HG03439 (cell line): Measurements from ENCODE around the gene IFNL1.
"Not testable (repeated sequence)": the region's sequence is repeated elsewhere in the genome, so short reads cannot be mapped to it uniquely, and the experiment has no call there.

Experiments
- ATAC-seq: cut with Tn5 transposase; IDR thresholded peaks from one replicate; pipeline ENCODE4 v1.9.1; 2021; ENCODE audit warnings: mild to moderate bottlenecking, moderate library complexity; ENCODE audit not compliant: unreplicated experiment

IFNL1 gene

DNA sequence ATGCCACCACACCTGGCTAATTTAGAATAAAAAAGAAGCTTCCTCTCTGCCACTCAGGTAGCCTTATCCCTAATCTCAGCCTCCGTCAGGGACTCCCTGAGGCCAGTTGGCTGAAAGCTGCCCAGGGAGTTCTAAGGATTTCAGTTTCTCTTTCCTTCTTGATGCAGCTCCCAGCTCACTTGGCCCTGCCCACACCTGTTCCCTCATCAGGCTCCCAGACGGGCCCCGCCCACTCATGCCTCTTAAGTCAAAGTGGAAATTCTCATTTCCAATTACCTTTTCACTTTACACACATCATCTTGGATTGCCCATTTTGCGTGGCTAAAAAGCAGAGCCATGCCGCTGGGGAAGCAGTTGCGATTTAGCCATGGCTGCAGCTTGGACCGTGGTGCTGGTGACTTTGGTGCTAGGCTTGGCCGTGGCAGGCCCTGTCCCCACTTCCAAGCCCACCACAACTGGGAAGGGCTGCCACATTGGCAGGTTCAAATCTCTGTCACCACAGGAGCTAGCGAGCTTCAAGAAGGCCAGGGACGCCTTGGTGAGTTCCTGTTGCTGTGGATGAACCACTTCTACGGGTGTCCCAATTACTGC, at the start of gene IFNL1:
Gene IFNL1, plus strand, starts transcription at position 353 of the 591 bp plus-strand sequence. Its CDS starts 15 bp downstream, at position 368.
- no peak for ATAC-seq

DNA sequence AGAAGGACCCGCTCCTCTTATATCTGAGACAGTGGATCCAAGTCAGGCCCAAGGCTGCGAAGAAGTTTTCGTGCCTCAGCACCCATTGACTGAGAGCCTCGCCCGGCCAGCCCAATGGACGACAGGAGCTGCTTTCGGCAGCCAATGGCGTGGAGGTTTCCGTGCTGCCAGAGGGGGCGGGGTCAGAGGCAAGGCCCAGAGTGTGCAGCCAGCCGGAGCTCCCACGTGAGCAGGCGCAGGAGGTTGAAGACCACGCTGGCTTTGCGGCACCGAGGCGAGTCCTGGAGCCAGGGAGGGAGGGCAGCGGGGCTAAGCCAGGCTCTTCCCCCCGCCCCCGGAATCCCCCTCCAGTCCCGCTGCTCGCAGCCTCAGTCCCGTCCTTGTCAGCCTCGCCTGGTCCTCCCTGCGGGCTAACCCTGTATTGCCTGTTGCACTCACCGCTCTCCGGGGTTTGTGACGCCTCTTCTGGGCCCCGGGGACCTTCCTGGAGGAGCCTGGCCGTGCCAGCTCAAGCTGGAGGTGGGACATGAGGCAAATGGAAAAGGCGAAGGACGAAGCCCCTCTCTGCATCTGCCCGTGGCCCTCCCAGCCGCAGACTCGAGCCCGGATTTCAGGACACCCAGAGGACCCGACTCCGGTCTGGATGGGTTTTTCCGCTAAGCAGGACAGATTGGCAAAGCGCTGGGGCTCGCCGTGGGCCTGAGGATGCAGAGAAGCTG, 49.1 kb upstream of the IFNL1 start:
- no peak for ATAC-seq

DNA sequence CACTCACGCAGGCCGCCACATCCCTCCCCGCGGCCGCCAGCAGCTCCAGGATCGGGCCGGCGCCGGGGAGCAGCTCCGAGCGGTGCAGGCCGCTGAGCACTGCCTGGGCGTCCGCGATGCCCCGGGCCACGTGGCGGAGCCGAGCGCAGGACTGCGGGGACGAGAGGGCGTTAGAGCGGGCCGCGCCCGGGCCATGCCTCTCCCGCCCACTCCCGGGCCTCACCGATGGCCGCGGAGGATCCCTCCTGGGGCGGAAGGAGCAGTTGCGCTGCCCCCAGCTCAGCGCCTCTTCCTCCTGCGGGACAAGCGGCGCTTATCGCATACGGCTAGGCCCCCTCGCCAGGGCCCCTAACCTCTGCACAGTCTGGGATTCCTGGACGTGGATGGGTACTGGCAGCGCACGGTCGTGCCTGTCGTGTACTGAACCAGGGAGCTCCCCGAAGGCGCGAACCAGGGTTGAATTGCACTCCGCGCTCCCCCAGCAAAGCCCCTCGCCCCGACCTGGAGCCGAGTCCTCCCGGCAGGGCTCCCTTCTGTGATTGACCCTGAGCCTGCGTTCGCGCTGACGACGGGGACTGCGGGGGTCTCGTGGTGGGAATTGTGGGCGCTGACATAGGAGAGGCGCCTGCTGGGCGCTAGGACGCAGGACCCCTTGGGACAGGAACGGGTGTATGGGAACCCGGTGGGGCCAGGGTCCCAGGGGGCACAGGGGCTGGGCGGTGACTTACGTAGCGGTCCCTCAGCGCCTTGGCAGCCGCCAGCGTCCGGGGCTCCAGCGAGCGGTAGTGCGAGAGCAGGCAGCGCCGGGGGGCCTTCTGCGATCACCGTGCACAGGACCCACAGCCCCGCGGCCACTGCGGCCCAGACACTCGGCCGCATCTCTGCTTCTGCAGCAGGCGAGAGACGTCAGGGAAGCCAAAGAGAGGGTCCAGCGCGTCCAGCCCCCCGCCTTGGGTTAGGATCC, 48.2 kb upstream of the IFNL1 start:
- no peak for ATAC-seq

DNA sequence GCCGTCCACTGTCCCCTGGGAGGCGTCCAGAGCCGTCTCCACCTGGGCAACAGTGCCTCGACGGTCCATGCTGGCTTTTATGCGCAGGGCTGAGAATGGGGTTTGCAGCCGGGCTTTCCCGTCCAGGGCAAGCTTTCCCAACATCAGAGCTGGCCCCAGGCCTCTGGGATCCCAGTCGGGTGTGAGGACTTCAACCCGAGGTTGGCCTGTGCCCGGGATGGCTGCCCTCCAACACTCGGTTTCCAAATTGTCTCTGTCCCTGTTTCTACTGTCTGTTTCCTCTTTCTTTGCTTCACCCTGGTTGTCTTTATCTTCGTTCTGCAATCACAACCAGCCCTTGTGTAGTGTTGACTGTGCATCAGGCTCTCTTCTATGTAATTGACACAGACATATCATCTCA, 47.4 kb upstream of the IFNL1 start, which contains the start of gene IFNL4:
Gene IFNL4, minus strand, starts transcription at position 51 of the 400 bp plus-strand sequence.
- no peak for ATAC-seq

DNA sequence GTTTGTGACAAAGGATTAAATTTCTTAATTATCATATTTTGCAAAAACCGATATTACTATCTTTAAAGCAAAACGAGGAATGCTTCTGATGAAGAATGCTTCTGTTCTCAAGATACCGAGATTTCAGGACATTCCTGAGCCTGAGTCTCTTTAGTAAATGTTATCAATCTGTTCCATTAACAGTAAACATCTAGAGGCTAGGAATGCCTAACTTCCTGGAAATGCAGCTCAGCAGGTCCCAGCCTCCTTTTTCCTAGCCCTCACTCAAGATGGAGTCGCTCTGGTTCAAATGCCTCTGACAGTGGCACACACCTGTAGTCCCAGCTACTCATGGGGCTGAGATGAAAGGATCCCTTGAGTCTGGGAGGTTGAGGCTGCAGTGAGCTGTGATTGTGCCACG, 45.1 kb upstream of the IFNL1 start:
- ATAC-seq: no peak

DNA sequence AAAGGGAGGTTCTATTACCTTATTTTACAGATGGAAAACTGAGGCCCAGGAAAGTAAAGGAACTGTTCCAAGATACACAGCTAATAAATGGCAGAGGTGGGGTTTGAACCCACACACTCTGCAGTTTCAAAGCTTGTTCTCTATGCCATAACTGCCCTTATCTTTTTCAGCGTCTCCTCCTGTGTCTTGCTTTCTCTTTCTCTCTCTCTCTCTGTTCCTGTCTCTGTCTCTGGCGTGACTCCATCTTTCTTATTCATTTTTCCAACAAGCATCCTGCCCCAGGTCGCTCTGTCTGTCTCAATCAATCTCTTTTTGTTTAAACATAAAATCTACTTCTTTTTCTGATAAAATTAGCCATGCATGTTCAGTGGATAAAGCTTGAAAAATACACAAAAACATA, 44.4 kb upstream of the IFNL1 start:
- ATAC-seq: no peak

DNA sequence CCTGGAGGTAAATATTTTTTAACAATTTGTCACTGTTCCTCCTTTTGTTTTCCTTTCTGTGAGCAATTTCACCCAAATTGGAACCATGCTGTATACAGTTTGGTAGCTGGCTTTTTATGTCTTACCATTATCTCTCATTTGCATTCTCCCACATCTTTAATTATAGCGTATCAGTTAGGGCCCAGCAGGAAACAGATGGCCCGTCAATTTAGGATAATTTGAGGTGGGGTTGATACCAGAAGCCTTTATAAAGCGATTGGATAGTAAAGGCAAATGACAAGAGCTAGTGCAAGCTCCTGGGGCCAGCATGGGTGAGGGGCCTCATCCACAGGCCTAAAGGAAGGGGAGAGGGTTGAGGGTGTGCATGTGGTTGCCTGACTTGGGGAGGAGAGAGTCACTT, 43.7 kb upstream of the IFNL1 start:
- ATAC-seq: no peak

DNA sequence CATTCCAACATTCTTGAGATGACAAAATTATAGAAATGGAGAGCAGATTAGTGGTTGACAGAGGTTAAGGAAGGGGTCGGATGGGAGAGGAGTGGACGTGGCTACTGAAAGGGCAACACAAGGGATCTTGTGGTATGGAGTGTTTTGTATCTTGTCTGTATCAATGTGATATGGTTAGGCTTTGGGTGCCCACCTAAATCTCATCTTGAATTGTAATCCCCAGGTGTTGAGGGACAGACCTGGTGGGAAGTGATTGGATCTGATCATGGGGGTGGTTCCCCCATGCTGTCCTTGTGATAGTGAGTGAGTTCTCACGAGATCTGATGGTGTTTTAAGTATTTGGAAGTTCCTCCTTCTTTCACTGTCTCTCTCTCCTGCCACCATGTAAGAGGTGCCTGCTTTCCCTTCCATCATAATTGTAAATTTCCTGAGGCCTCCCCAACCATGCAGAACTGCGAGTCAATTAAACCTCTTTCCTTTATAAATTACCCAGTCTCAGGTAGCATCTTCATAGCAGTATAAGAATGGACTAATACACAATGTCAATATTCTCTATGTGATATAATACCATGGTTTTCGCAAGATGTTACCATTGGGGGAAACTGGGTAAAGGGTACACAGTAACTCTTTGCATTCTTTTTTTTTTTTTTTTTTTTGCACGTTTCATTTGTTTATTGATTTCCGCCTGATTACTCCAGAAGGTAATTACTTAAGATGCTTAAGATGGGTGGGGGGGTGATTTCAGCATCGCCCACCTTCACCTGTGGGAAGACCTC, 42.6 kb upstream of the IFNL1 start:
- no peak for ATAC-seq

DNA sequence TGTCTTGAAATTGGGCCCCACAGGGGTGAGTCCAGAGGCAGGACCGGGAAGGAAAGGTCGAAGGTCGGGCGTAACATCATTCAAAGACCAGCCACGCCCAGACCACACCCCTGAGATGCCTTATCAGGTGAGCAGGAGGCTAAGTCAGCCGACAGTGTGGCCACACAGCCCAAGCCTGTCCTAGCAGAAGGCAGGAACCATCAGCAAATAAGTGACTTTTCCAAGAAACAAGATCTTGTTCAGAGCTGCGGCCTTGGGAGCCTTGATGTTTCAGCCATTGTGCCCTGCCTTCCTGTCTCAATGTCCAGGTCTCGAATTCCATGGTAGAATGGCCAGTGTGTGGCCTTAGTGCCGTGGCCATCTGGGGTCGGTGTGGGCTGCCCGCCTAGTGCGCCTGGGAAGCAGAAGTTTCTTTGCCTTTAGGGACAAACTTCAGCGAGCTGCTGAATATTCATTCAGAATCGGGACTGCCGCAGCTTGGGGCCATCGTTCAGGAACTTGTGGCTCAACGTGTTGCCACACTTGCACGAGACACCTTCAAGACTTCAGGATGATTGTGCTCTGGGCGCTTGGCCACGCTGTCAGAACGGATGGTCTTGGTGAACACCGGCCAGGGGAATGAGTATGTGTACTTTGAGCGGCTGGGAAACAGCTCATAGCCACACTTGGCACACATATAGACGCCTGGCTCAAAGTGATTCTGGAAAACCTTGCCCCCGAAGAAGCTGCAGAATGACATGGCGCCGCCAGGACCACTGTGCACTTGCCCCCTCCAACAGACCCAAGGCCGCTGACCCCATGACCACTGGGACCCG, 41.5 kb upstream of the IFNL1 start:
- ATAC-seq: no peak

DNA sequence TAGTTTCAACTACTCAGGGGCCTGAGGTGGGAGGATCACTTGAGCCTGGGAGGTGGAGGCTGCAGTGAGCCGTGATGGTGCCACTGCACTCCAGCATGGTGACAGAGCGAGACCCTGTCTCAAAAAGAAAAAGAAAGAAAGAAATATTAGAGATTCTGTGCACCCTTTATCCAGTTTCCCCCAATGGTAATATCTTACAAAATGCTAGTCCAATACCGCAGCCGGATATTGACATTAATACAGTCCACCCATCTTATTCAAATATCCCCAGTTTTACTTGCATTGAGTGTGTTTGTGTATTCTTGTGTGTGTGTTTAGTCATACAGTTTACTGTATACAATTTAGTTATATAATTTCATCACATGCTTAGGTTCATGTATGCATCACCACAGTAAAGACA, 39.0 kb upstream of the IFNL1 start:
- no peak for ATAC-seq

DNA sequence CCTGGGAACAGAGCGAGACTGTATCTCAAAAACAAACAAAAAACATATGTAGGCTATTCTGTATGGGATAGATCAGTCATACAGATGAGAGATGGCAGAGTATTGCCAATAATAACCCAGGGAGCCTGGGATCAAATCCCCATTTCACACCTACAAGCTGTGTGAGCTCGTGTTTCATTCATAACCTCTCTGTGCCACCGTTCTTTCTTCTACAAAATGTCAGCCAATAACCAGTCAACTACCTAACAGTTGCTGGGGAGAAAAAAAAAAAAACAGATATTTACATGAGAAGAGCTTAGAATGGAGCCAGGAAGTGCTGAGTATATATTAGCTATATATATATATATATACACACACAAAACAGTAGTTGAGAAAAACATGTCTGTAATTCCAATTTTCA, 34.5 kb upstream of the IFNL1 start:
- no peak for ATAC-seq

DNA sequence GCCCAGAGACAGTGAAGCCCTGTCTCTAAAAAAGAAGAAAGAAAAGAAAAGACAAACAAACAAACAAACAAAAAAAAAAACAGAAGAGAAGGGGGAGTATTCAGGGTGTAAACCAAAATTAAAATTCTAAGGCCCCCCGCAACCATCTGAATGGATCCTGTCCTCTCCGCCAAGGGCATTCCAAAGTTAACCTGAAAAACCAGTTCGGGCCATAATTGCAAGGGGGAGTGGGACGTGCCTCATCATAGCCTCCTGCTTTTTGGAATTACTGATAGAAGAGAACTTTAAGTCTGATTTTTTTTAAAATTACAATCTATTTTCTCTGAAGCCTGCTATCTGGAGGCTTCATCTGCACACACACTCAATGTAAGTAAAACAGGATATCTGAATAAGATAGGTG, 33.7 kb upstream of the IFNL1 start:
- ATAC-seq: no peak

DNA sequence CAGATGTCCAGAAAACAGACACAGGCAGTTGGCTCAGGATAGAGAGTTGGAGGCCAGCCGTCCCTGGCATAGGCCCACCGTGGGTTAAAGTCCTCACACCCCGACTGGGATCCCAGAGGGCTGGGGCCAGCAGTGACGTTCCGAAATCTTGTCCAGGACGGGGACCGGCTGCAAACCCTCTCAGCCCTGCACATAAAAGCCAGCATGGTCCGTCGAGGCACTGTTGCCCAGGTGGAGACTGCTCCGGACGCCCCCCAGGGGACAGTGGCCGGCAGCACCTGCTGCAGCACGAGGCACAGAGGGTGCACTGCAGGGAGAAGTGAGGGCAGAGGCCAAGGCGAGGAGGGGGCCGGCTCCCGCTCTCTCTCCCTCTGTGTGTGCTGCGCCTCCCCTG, 32.3 kb upstream of the IFNL1 start:
- no peak for ATAC-seq

DNA sequence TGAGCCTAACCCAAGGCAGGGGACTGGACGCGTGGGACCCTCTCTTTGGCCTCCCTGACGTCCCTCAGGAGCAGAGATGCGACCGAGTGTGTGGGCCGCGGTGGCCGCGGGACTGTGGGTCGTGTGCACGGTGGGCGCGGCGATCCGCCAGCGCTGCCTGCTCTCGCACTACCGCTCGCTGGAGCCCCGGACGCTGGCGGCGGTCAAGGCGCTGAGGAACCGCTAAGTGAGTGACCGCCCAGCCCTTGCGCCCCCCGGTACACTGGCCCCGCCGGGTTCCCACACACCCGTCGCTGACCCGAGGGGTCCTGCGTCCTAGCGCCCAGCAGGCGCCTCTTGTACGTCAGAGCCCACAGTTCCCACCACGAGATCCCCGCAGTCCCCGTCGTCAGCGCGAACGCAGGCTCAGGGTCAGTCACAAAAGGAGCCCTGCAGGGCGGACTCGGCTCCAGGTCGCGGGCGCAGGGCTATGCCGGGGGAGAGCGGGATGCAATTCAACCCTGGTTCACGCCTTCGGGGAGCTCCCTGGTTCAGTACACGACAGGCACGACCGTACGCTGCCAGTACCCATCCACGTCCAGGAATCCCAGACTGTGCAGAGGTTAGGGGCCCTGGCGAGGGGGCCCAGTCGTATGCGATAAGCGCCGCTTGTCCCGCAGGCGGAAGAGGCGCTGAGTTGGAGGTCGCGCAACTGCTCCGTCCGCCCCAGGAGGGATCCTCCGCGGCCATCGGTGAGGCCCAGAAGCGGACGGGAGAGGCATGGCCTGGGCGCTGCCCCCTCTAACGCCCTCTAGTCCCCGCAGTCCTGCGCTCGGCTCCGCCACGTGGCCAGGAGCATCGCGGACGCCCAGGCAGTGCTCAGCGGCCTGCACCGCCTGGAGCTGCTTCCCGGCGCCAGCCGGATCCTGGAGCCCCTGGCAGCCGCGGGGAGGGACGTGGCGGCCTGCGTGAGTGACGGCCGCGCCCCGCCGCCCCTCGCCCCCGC, 31.6 kb upstream of the IFNL1 start:
- ATAC-seq: no peak

DNA sequence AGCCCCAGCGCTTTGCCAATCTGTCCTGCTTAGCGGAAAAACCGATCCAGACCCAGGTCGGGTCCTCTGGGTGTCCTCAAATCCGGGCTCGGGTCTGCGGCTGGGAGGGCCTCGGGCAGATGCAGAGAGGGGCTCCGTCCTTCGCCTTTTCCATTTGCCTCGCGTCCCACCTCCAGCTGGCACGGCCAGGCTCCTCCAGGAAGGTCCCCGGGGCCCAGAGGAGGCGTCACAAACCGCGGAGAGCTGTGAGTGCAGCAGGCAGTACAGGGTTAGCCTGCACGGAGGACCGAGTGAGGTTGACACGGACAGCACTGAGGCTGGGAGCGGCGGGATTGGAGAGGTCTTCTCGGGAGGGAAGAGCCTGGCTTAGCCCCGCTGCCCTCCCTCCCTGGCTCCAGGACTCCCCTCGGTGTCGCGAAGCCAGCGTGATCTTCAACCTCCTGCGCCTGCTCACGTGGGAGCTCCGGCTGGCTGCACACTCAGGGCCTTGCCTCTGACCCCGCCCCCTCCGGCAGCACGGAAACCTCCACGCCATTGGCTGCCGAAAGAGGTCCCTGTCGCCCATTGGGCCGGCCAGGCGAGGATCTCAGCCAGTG, 30.8 kb upstream of the IFNL1 start:
- no peak for ATAC-seq

DNA sequence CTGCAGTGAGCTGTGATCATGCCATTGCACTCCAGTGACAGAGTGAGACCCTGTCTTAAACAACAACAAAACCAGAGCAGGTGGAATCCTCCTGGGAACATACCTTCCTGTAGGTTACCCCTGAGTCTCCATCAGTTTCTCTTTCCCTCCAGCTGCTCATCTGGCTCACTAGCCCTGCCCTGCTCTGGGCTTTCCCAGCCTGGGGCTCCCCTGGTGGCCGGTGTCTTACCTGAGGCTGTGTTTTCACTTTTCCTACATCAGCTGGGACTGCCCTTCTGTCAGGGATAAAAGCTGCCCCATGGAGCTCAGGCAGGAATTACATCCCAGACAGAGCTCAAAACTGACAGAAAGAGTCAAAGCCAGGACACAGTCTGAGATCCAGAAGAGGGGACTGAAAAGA, 28.1 kb upstream of the IFNL1 start, which contains the start of gene IFNL2:
Gene IFNL2, plus strand, starts transcription at position 312 of the 400 bp plus-strand sequence. CDS start 173 bp downstream, outside the sequence.
- ATAC-seq: not testable (repeated sequence)

DNA sequence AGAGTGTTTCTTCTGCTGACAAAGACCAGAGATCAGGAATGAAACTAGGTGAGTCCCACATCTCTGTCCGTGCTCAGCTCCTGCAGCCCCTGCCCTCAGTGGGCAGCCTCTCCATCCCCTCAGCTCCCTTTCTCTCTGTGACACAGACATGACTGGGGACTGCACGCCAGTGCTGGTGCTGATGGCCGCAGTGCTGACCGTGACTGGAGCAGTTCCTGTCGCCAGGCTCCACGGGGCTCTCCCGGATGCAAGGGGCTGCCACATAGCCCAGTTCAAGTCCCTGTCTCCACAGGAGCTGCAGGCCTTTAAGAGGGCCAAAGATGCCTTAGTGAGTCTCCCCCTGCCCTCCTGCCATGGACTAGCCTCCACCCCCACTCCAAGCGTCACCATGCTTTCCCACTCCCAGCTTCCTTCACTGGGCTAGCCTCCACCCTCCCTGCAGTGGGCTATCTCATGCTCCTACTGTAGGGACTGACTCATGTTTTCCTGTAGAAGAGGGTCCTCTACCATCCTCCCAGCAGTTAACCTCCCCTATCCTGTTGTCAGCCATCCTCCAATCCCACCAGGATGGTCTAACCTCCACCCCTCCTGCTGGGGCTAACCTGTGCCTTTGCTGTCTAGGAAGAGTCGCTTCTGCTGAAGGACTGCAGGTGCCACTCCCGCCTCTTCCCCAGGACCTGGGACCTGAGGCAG, 27.5 kb upstream of the IFNL1 start:
- ATAC-seq: not testable (repeated sequence)

DNA sequence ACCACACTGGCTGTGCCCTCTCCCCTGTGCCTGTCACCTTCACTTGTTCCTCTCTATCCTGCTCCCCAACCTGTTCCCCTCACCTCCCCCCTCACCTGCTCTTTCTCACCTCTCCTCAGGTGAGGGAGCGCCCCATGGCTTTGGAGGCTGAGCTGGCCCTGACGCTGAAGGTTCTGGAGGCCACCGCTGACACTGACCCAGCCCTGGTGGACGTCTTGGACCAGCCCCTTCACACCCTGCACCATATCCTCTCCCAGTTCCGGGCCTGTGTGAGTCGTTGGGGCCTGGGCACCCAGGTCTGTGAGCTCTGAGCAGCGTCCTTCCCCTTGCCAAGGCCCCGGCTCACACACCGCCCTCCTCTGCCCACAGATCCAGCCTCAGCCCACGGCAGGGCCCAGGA, 26.8 kb upstream of the IFNL1 start:
- not testable (repeated sequence) for ATAC-seq
